ENCODE results near the gene GNAO1.

Gene GNAO1

GRCh38 chr16:56275801-56276200, 84.5 kb downstream of the GNAO1 start:
- Histone ChIP-seq H3K27ac (ENCODE audit: extremely low read depth, low read depth, low read length) (no peak overlapping the region), H3K36me3 (ENCODE audit: control insufficient read depth in 2 of 2, insufficient read depth in 1 of 2, low read length in 2 of 2) (no peaks in the 10 kb centered on the region), H3K4me1 (ENCODE audit: control insufficient read depth, insufficient read depth, low read length) (no peaks in the 10 kb centered on the region), H3K9me3 (ENCODE audit: control insufficient read depth, insufficient read depth, low read depth, low read length) (no peaks in the 10 kb centered on the region), H3K4me3 (ENCODE audit: low read depth, low read length) (no peak overlapping the region)
- POLR2A ChIA-PET: no interaction called here
- TF ChIP-seq ZNF501 (tag by site-specific recombination; IDR thresholded peaks at IDR 0.05) (no peak), ZBTB48 (tag by site-specific recombination; IDR thresholded peaks at IDR 0.05) (no peak), ZNF184 (tag by site-specific recombination; IDR thresholded peaks at IDR 0.05) (no peak), ZNF18 (tag by site-specific recombination; IDR thresholded peaks at IDR 0.05) (no peak), SP2 (tag by site-specific recombination; IDR thresholded peaks at IDR 0.05) (no peak), BCL6B (tag by site-specific recombination; IDR thresholded peaks at IDR 0.05) (no peak), KLF8 (tag by site-specific recombination; IDR thresholded peaks at IDR 0.05) (no peak), ZNF121 (tag by site-specific recombination; IDR thresholded peaks at IDR 0.05) (no peak), SETDB1 (IDR thresholded peaks at IDR 0.05; ENCODE audit: insufficient read length, low read length) (no peak), ZNF280D (tag by site-specific recombination; IDR thresholded peaks at IDR 0.05) (no peak), REPIN1 (tag by site-specific recombination; IDR thresholded peaks at IDR 0.05; ENCODE audit: low read depth) (no peak), ZFP37 (tag by site-specific recombination; IDR thresholded peaks at IDR 0.05) (no peak), ZNF2 (tag by site-specific recombination; IDR thresholded peaks at IDR 0.05) (no peak), ZNF621 (tag by site-specific recombination; IDR thresholded peaks at IDR 0.05) (no peak)
- CTCF ChIA-PET: interaction anchor here (1.8 kb wide), 1 partner anchor 43 kb away, joined by 7 read pairs; no protein-coding TSS in a partner anchor

GRCh38 chr16:56277075-56277474, 85.8 kb downstream of the GNAO1 start:
- CTCF ChIA-PET: interaction anchor here (0.7 to 1.8 kb wide), 4 partner anchors 17 to 152 kb away, joined by 3 to 7 read pairs (median 3); no protein-coding TSS in a partner anchor

More at GRCh38 chr16:56277075-56277474, 85.8 kb downstream of the GNAO1 start:
- H3K36me3 ChIP-seq (ENCODE audit: control insufficient read depth in 2 of 2, insufficient read depth in 1 of 2, low read length in 2 of 2): no peaks in the 10 kb centered on the region
- H3K9me3 ChIP-seq (ENCODE audit: control insufficient read depth, insufficient read depth, low read depth, low read length): no peaks in the 10 kb centered on the region
- no peak overlapping the region for H3K27ac ChIP-seq (ENCODE audit: extremely low read depth, low read depth, low read length)
- TF ChIP-seq ZNF768 (tag by site-specific recombination; IDR thresholded peaks at IDR 0.05) (no peak), ZNF501 (tag by site-specific recombination; IDR thresholded peaks at IDR 0.05) (no peak), ZFP37 (tag by site-specific recombination; IDR thresholded peaks at IDR 0.05) (no peak), ZNF473 (tag by site-specific recombination; IDR thresholded peaks at IDR 0.05) (no peak), ZNF341 (tag by site-specific recombination; IDR thresholded peaks at IDR 0.05; ENCODE audit: low read depth) (no peak), ZNF302 (tag by site-specific recombination; IDR thresholded peaks at IDR 0.05; ENCODE audit: low read depth) (no peak), ZNF121 (tag by site-specific recombination; IDR thresholded peaks at IDR 0.05) (no peak), ZNF513 (tag by site-specific recombination; IDR thresholded peaks at IDR 0.05) (no peak), ATF2 (tag by site-specific recombination; IDR thresholded peaks at IDR 0.05; ENCODE audit: low read depth) (no peak), YY1 (tag by site-specific recombination; IDR thresholded peaks at IDR 0.05) (no peak), ZNF449 (tag by site-specific recombination; IDR thresholded peaks at IDR 0.05) (no peak), ZNF488 (tag by site-specific recombination; IDR thresholded peaks at IDR 0.05) (no peak)
- POLR2A ChIA-PET: interaction anchor here (0.6 kb wide), 1 partner anchor 56 kb away, joined by 5 read pairs; no protein-coding TSS in a partner anchor
- no peaks in the 10 kb centered on the region for H3K4me1 ChIP-seq (ENCODE audit: control insufficient read depth, insufficient read depth, low read length)
- no peak overlapping the region for H3K4me3 ChIP-seq (ENCODE audit: low read depth, low read length)

Data from HEK293 (cell line).